K562 (cell line): ENCODE results near the gene OPTN. TPM values are rescaled to one million over a fixed set of nuclear protein-coding genes. Genes with fewer than 3 reads are reported as not detected.

Experiments
- ATAC-seq: fragments of 200-7000 bp; cut with Tn5 transposase; 3 replicates; pipeline ENCODE4 v1.9.1; 2020; ENCODE audit warnings: moderate library complexity
- BruUV-seq: library from RNA; stranded (reverse); fragments of 400-500 nt; replicated peaks from 2 replicates; lab custom pipeline; 2021; lab: Mats Ljungman, UMichigan
- CTCF ChIA-PET: fragments of 300-600 bp; formaldehyde crosslinking; extraction: SDS; loops from one replicate; lab custom pipeline; 2021; ENCODE audit warnings: low intra/inter-chr PET ratio; lab: Yijun Ruan, JAX
- POLR2A ChIA-PET: fragments of 300-600, 350-650 bp; sonication (Branson Sonifier 250); formaldehyde crosslinking; extraction: SDS; loops from one replicate; lab custom pipeline; 2021; ENCODE audit warnings: antibody characterized with exemption, inconsistent platforms; lab: Yijun Ruan, JAX
- DNase-seq, 4 experiments: peaks; one replicate each; pipeline versions ENCODE4 v3.0.0 to v3.0.0-alpha.2; 2011 to 2018; ENCODE audit warnings: low spot score in 3 of 4, mixed read lengths in 3 of 4; ENCODE audit errors: extremely low read depth in 1 of 4
- FAIRE-seq: peaks from 2 replicates; lab custom pipeline; 2011; peaks lifted over from hg19 to GRCh38; lab: Jason Lieb, UNC
- H2AFZ ChIP-seq: 2 replicates; pipeline ENCODE4 v1.6.0; 2011; ENCODE audit warnings: low read depth, low read length, control low read depth, inconsistent platforms
- H3K27ac ChIP-seq: fragments of 200-600 bp; 3 replicates; pipeline ENCODE4 v1.8.0; 2011; ENCODE audit warnings: low read depth, mild to moderate bottlenecking, control low read depth, inconsistent platforms, low read length, moderate library complexity, mixed read lengths; ENCODE audit errors: extremely low read depth
- H3K27me3 ChIP-seq, 2 experiments: fragments of 300-600 bp in 1 of 2; 2 replicates in 1 of 2; 3 replicates in 1 of 2; pipeline versions ENCODE4 v1.6.0 to v1.8.0; 2011; ENCODE audit warnings: inconsistent platforms in 2 of 2, low read length in 2 of 2, mild to moderate bottlenecking in 1 of 2, mixed read lengths in 1 of 2, moderate library complexity in 1 of 2; ENCODE audit not compliant: control insufficient read depth in 2 of 2, insufficient read depth in 2 of 2
- H3K36me3 ChIP-seq: fragments of 300-600 bp; 3 replicates; pipeline ENCODE4 v1.8.0; 2011; ENCODE audit warnings: mild to moderate bottlenecking, low read length, inconsistent platforms; ENCODE audit not compliant: control insufficient read depth, insufficient read depth
- H3K4me1 ChIP-seq, 2 experiments: fragments of 200-600 bp in 1 of 2; replicated peaks in 1 of 2; 2 replicates in 1 of 2; 3 replicates in 1 of 2; pipeline versions ENCODE4 v1.5.1 to v1.8.0; 2011; ENCODE audit warnings: inconsistent platforms in 2 of 2, low read length in 2 of 2, mild to moderate bottlenecking in 1 of 2, mixed read lengths in 1 of 2, moderate library complexity in 1 of 2; ENCODE audit not compliant: control insufficient read depth in 2 of 2, insufficient read depth in 2 of 2
- H3K4me2 ChIP-seq: 2 replicates; pipeline ENCODE4 v1.6.1; 2011; ENCODE audit warnings: low read length, control low read depth, inconsistent platforms, mixed read lengths; ENCODE audit not compliant: insufficient read depth
- H3K4me3 ChIP-seq: fragments of 200-600 bp; sonication (generic), shearing (Covaris generic); 2 replicates; pipeline ENCODE4 v1.5.1; 2016; ENCODE audit warnings: control low read depth, inconsistent platforms
- H3K79me2 ChIP-seq: fragments of 200-600 bp; 3 replicates; pipeline ENCODE4 v1.8.0; 2011; ENCODE audit warnings: low read length, inconsistent platforms; ENCODE audit not compliant: control insufficient read depth, insufficient read depth
- H3K9ac ChIP-seq, 2 experiments: 2 replicates each; pipeline versions ENCODE4 v1.6.0 to v1.6.1; 2011; ENCODE audit warnings: low read depth in 2 of 2, low read length in 2 of 2, control low read depth in 1 of 2, inconsistent platforms in 1 of 2, mild to moderate bottlenecking in 1 of 2, mixed read lengths in 1 of 2; ENCODE audit not compliant: insufficient read depth in 1 of 2
- H3K9me1 ChIP-seq: one replicate; pipeline ENCODE4 v1.6.0; 2011; ENCODE audit warnings: inconsistent platforms, mild to moderate bottlenecking, low read length, moderate library complexity; ENCODE audit not compliant: control insufficient read depth, insufficient read depth
- H3K9me3 ChIP-seq: replicated peaks from 2 replicates; pipeline ENCODE4 v1.5.1; 2011; ENCODE audit warnings: low read depth, low read length, inconsistent platforms; ENCODE audit not compliant: control insufficient read depth, insufficient read depth
- H4K20me1 ChIP-seq: replicated peaks from 2 replicates; pipeline ENCODE4 v1.6.1; 2011; ENCODE audit warnings: low read length, inconsistent platforms, mixed read lengths; ENCODE audit not compliant: control insufficient read depth, insufficient read depth
- CBX3 ChIP-seq, 2 experiments: IDR thresholded peaks; 1 replicate in 1 of 2; 2 replicates in 1 of 2; pipeline ENCODE4 v1.6.1; 2012; ENCODE audit warnings: inconsistent platforms in 2 of 2, low read length in 2 of 2, borderline replicate concordance in 1 of 2, control low read depth in 1 of 2
- CBX5 ChIP-seq: IDR thresholded peaks from 2 replicates; pipeline ENCODE4 v1.6.1; 2014; ENCODE audit warnings: low read depth, borderline replicate concordance
- CTBP1 ChIP-seq: fragments of 450-650 bp; IDR thresholded peaks from 2 replicates; pipeline ENCODE4 v1.6.1; 2016; ENCODE audit warnings: borderline replicate concordance
- DDX20 ChIP-seq: fragments of 450-650 bp; IDR thresholded peaks from 2 replicates; pipeline ENCODE4 v1.6.1; 2016; ENCODE audit warnings: missing genetic modification characterization, low read depth, mild to moderate bottlenecking, missing compliant biosample characterization, moderate library complexity
- ELF4 ChIP-seq: fragments of 450-650 bp; formaldehyde crosslinking; IDR thresholded peaks from 2 replicates; pipeline ENCODE4 v1.4.0; 2022; ENCODE audit warnings: missing genetic modification characterization
- FOXA1 ChIP-seq: fragments of 450-650 bp; IDR thresholded peaks from 2 replicates; pipeline ENCODE4 v1.6.1; 2016; ENCODE audit warnings: mild to moderate bottlenecking, borderline replicate concordance
- IFI16 ChIP-seq: fragments of 250-450 bp; sonication (Bioruptor Pico); IDR thresholded peaks from 2 replicates; pipeline ENCODE4 v2.1.2; 2022; ENCODE audit warnings: mild to moderate bottlenecking, inconsistent platforms
- LEF1 ChIP-seq: fragments of 450-650 bp; IDR thresholded peaks from 2 replicates; pipeline ENCODE4 v1.6.1; 2016; ENCODE audit warnings: mild to moderate bottlenecking
- MTA1 ChIP-seq: fragments of 450-650 bp; IDR thresholded peaks from 2 replicates; pipeline ENCODE4 v1.6.1; 2017; ENCODE audit warnings: borderline replicate concordance
- PHB2 ChIP-seq: fragments of 450-650 bp; IDR thresholded peaks from 2 replicates; pipeline ENCODE4 v1.6.1; 2017; ENCODE audit warnings: low read depth
- RBM14 ChIP-seq: fragments of 200-400 bp; formaldehyde crosslinking; IDR thresholded peaks from 2 replicates; pipeline ENCODE4 v1.6.1; 2018; ENCODE audit warnings: low read depth, mild to moderate bottlenecking, low read length, moderate library complexity, borderline replicate concordance; ENCODE audit not compliant: insufficient read depth
- RNF2 ChIP-seq: sonication (generic); IDR thresholded peaks from 2 replicates; pipeline ENCODE4 v1.6.1; 2016
- SLC30A9 ChIP-seq: fragments of 250-450 bp; sonication (Bioruptor Pico); IDR thresholded peaks from 2 replicates; pipeline ENCODE4 v1.8.0; 2022; ENCODE audit warnings: mild to moderate bottlenecking, moderate library complexity
- SMAD3 ChIP-seq: fragments of 450-650 bp; formaldehyde crosslinking; conservative IDR thresholded peaks from 2 replicates; pipeline ENCODE4 v1.4.0; 2020; ENCODE audit warnings: mild to moderate bottlenecking
- ZFP1 ChIP-seq: fragments of 450-650 bp; formaldehyde crosslinking; IDR thresholded peaks from 2 replicates; pipeline ENCODE4 v1.4.0; 2020; ENCODE audit warnings: mild to moderate bottlenecking, mixed read lengths
- ZNF175 ChIP-seq: fragments of 200-800 bp; sonication (Bioruptor generic); IDR thresholded peaks from 2 replicates; pipeline ENCODE4 v1.6.1; 2016; ENCODE audit warnings: low read depth, mild to moderate bottlenecking, missing genetic modification characterization, missing compliant biosample characterization
- ZNF316 ChIP-seq: fragments of 450-650 bp; IDR thresholded peaks from 2 replicates; pipeline ENCODE4 v1.6.1; 2016
- WGBS: fragments of 100-300 bp; shearing (Covaris generic); methylation state at CpG from one replicate; pipeline ENCODE4 v1.1.6; 2016; ENCODE audit warnings: low coverage, mixed read lengths; ENCODE audit not compliant: insufficient coverage; ENCODE audit errors: missing lambda C conversion rate; 5-methylcytosine and 5-hydroxymethylcytosine counted together
- in situ Hi-C: fragments of 300-500 bp; cut with MboI; formaldehyde crosslinking; loops from 4 replicates; pipeline ENCODE4 v1.15.0; 2018; ENCODE audit warnings: inconsistent platforms, mixed read lengths
- intact Hi-C: fragments of 100-400 bp; cut with micrococcal nuclease; formaldehyde crosslinking; loops from 2 replicates; pipeline ENCODE4 v1.14.2; 2022
- polyA plus RNA-seq, 8 experiments: library from polyadenylated mRNA; depleted of rRNA in 4 of 8; stranded (reverse) in 5 of 8; unstranded in 3 of 8; fragments of >200 nt; fragmentation: Nextera tagmentation in 2 of 8; fragmentation: Illumina TruSeq in 1 of 8; extraction: Ambion mirVana in 2 of 8; extraction: Trizol in 1 of 8; gene quantifications; 2 replicates each; pipeline versions ENCODE4 v1.2.1 to v1.2.3, GENCODE V29; 2011 to 2014; ENCODE audit warnings: inconsistent platforms in 1 of 8, missing spikeins in 1 of 8
- total RNA-seq, 7 experiments: library from RNA; depleted of rRNA in 6 of 7; stranded (reverse); fragments of >200 nt in 6 of 7; fragmentation: Illumina TruSeq in 2 of 7; extraction: Trizol in 2 of 7; gene quantifications; 2 replicates each; pipeline versions ENCODE4 v1.2.1 to v1.2.3, GENCODE V29; 2011 to 2021; ENCODE audit warnings: low replicate concordance in 1 of 7
- TF ChIP-seq, protein P1 (sequence below): fragments of 450-650 bp; IDR thresholded peaks from 2 replicates; pipeline ENCODE4 v1.6.1; 2018; ENCODE audit warnings: mild to moderate bottlenecking, low read depth; ENCODE audit not compliant: partially characterized antibody
- TF ChIP-seq, protein P2 (sequence below): fragments of 250-450 bp; sonication (Bioruptor Pico); IDR thresholded peaks from 2 replicates; pipeline ENCODE4 v1.5.0; 2021

The OPTN gene
- total and polyA plus RNA-seq, 9 of the 15 experiments (the other 6 are each of a cell fraction or from before 2014, with no cell fraction given): 2.2 to 6.8 (median 5.0) TPM

GRCh38 chr10:13078912-13079775, 20.8 kb upstream of the OPTN start:
- Histone ChIP-seq H3K27ac (no peak overlapping the region), H3K36me3 (no peaks in the 10 kb centered on the region), H3K9me1 (no peaks in the 10 kb centered on the region), H3K4me3 (no peak overlapping the region), H2AFZ (no peak overlapping the region), H3K9me3 (peaks cover 5% of the 10 kb centered on the region), H3K4me1 (no peaks in the 10 kb centered on the region), H3K27me3 (no peaks in the 10 kb centered on the region), H3K9ac (no peak overlapping the region), H3K4me2 (no peak overlapping the region), H3K79me2 (no peaks in the 10 kb centered on the region), H4K20me1 (no peaks in the 10 kb centered on the region)
- POLR2A ChIA-PET: no interaction called here
- ATAC-seq: no peak
- intact Hi-C loops (loop anchor here (10.0 kb wide), 2 partner anchors 174 to 294 kb away; no protein-coding TSS in a partner anchor), in situ Hi-C loops (loop anchor here (10.0 kb wide), 1 partner anchor 364 kb away; no protein-coding TSS in a partner anchor)
- FAIRE-seq: no peak
- 9% methylated on average over 15 of the region's 16 CpGs for WGBS
- CTCF ChIA-PET: no interaction called here
- BruUV-seq: no TSS peak
- no peak for DNase-seq
- TF ChIP-seq DDX20 (tag) (no peak), RBM14 (no peak), SLC30A9 (no peak), ELF4 (CRISPR knock-in tag) (no peak), FOXA1 (no peak), CTBP1 (no peak), RNF2 (no peak), LEF1 (no peak), ZNF316 (no peak), CBX3 (IDR thresholded peaks at IDR 0.05; ENCODE audit: borderline replicate concordance in 1 of 2, low read length in 2 of 2) (peak in 1 of 2 experiments; percentile 76; a peak in 2 of 3 replicates), ZFP1 (CRISPR knock-in tag) (no peak), IFI16 (CRISPR knock-in tag) (no peak), SMAD3 (CRISPR knock-in tag) (no peak), CBX5 (0 out of 2 replicates have a peak, but pooled peaks have one; percentile 37), MTA1 (no peak), ZNF175 (CRISPR knock-in tag) (no peak), PHB2 (no peak)
- TF ChIP-seq, protein P1, sequence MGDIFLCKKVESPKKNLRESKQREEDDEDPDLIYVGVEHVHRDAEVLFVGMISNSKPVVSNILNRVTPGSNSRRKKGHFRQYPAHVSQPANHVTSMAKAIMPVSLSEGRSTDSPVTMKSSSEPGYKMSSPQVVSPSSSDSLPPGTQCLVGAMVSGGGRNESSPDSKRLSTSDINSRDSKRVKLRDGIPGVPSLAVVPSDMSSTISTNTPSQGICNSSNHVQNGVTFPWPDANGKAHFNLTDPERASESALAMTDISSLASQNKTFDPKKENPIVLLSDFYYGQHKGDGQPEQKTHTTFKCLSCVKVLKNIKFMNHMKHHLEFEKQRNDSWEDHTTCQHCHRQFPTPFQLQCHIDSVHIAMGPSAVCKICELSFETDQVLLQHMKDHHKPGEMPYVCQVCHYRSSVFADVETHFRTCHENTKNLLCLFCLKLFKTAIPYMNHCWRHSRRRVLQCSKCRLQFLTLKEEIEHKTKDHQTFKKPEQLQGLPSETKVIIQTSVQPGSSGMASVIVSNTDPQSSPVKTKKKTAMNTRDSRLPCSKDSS: peak; percentile 77
- TF ChIP-seq, protein P2, sequence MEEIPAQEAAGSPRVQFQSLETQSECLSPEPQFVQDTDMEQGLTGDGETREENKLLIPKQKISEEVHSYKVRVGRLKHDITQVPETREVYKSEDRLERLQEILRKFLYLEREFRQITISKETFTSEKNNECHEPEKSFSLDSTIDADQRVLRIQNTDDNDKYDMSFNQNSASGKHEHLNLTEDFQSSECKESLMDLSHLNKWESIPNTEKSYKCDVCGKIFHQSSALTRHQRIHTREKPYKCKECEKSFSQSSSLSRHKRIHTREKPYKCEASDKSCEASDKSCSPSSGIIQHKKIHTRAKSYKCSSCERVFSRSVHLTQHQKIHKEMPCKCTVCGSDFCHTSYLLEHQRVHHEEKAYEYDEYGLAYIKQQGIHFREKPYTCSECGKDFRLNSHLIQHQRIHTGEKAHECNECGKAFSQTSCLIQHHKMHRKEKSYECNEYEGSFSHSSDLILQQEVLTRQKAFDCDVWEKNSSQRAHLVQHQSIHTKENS (CRISPR knock-in tag): no peak
